Keratinocyte (primary cell): ENCODE results near the gene PIN1. TPM values are rescaled to one million over a fixed set of nuclear protein-coding genes. Genes with fewer than 3 reads are reported as not detected.
"Not testable (repeated sequence)": the region's sequence is repeated elsewhere in the genome, so short reads cannot be mapped to it uniquely, and the experiment has no call there.

Experiments
- DNase-seq: peaks from one replicate; pipeline ENCODE4 v3.0.0-alpha.2; 2011; ENCODE audit warnings: low read depth, missing footprints, low spot score
- FAIRE-seq: peaks from 2 replicates; lab custom pipeline; 2011; peaks lifted over from hg19 to GRCh38; lab: Jason Lieb, UNC
- H2AFZ ChIP-seq: 2 replicates; pipeline ENCODE4 v1.6.0; 2012; ENCODE audit warnings: low read length, control low read depth, inconsistent platforms; ENCODE audit not compliant: control insufficient read depth
- H3K27ac ChIP-seq: 2 replicates; pipeline ENCODE4 v1.5.1; 2011; ENCODE audit warnings: low read length; ENCODE audit not compliant: control insufficient read depth, insufficient read depth
- H3K27me3 ChIP-seq: 3 replicates; pipeline ENCODE4 v1.6.0; 2011; ENCODE audit warnings: low read length; ENCODE audit not compliant: control insufficient read depth, insufficient read depth; ENCODE audit errors: extremely low read depth
- H3K36me3 ChIP-seq, 2 experiments: 2 replicates in 1 of 2; 3 replicates in 1 of 2; pipeline ENCODE4 v1.5.1; 2011; ENCODE audit warnings: low read length in 2 of 2, mild to moderate bottlenecking in 1 of 2; ENCODE audit not compliant: control insufficient read depth in 2 of 2, insufficient read depth in 2 of 2; ENCODE audit errors: extremely low read depth in 1 of 2
- H3K4me1 ChIP-seq: 3 replicates; pipeline ENCODE4 v1.5.1; 2011; ENCODE audit warnings: low read length; ENCODE audit not compliant: control insufficient read depth, insufficient read depth; ENCODE audit errors: extremely low read depth
- H3K4me2 ChIP-seq: 3 replicates; pipeline ENCODE4 v1.6.0; 2011; ENCODE audit warnings: low read depth, low read length; ENCODE audit not compliant: control insufficient read depth, insufficient read depth; ENCODE audit errors: extremely low read depth
- H3K4me3 ChIP-seq, 3 experiments: fragments of 200-600 bp in 1 of 3; sonication (generic) in 1 of 3; 2 replicates in 2 of 3; 3 replicates in 1 of 3; pipeline ENCODE4 v1.5.1; 2011 to 2016; ENCODE audit warnings: low read length in 3 of 3, mild to moderate bottlenecking in 3 of 3, control low read depth in 2 of 3, inconsistent platforms in 1 of 3, low read depth in 1 of 3, mixed read lengths in 1 of 3, mixed run types in 1 of 3, moderate library complexity in 1 of 3; ENCODE audit not compliant: control insufficient read depth in 2 of 3, insufficient read depth in 2 of 3; ENCODE audit errors: extremely low read depth in 1 of 3
- H3K79me2 ChIP-seq: 2 replicates; pipeline ENCODE4 v1.6.0; 2012; ENCODE audit warnings: low read length; ENCODE audit not compliant: control insufficient read depth, insufficient read depth
- H3K9ac ChIP-seq: 3 replicates; pipeline ENCODE4 v1.6.0; 2011; ENCODE audit warnings: low read length; ENCODE audit not compliant: control insufficient read depth, insufficient read depth; ENCODE audit errors: extremely low read depth
- H3K9me1 ChIP-seq: 3 replicates; pipeline ENCODE4 v1.6.0; 2011; ENCODE audit warnings: low read length; ENCODE audit not compliant: control insufficient read depth, insufficient read depth; ENCODE audit errors: extremely low read depth
- H3K9me3 ChIP-seq: 2 replicates; pipeline ENCODE4 v1.5.1; 2012; ENCODE audit warnings: low read depth, low read length; ENCODE audit not compliant: control insufficient read depth
- H4K20me1 ChIP-seq: 3 replicates; pipeline ENCODE4 v1.6.0; 2011; ENCODE audit warnings: low read length; ENCODE audit not compliant: control insufficient read depth, insufficient read depth; ENCODE audit errors: extremely low read depth
- CTCF ChIP-seq, 3 experiments: IDR thresholded peaks in 1 of 3; conservative IDR thresholded peaks in 1 of 3; optimal IDR thresholded peaks in 1 of 3; 2 replicates in 2 of 3; 3 replicates in 1 of 3; pipeline versions ENCODE3 to v1.5.1; 2011; ENCODE audit warnings: low read length in 3 of 3, mild to moderate bottlenecking in 3 of 3, moderate library complexity in 2 of 3, control low read depth in 1 of 3, inconsistent platforms in 1 of 3; ENCODE audit not compliant: insufficient read depth in 2 of 3; ENCODE audit errors: extremely low read depth in 1 of 3
- EZH2 ChIP-seq: IDR thresholded peaks from one replicate; pipeline ENCODE4 v1.6.1; 2012; ENCODE audit warnings: inconsistent platforms, mild to moderate bottlenecking, low read length, moderate library complexity
- dilution Hi-C: fragments of 300-500 bp; cut with MboI; formaldehyde crosslinking; loops from one replicate; pipeline ENCODE4 v1.7.0; 2020; ENCODE audit warnings: low sequenced_read_pairs; ENCODE audit not compliant: extremely low pct_ligation_motif_present
- polyA plus RNA-seq, 5 experiments: library from polyadenylated mRNA; depleted of rRNA in 3 of 5; stranded (reverse) in 3 of 5; stranded (forward) in 1 of 5; unstranded in 1 of 5; fragments of >200 nt; gene quantifications; 1 replicate in 1 of 5; 2 replicates in 3 of 5; 3 replicates in 1 of 5; pipeline versions ENCODE4 v1.2.1 to v1.2.3, GENCODE V29; 2011 to 2012; ENCODE audit warnings: missing spikeins in 2 of 5, low read depth in 1 of 5, low replicate concordance in 1 of 5

PIN1 gene
- polyA plus RNA-seq, 1 donor (not counting 4 experiments of a cell fraction or from before 2014, with no cell fraction given), result 39.8 TPM

GRCh38 chr19:9819596-9819909, 15.6 kb upstream of the PIN1 start:
- peak overlapping the region; percentile 10 for H3K27ac ChIP-seq
- FAIRE-seq, result no peak
- H4K20me1 ChIP-seq, result no peaks in the 10 kb centered on the region
- peak overlapping the region in 2 of 3 experiments; percentile 17 to 54 for H3K4me3 ChIP-seq
- no peaks in the 10 kb centered on the region for H3K9me3 ChIP-seq
- H3K9me1 ChIP-seq, result no peaks in the 10 kb centered on the region
- peaks cover 34% of the 10 kb centered on the region for H3K79me2 ChIP-seq
- no peaks in the 10 kb centered on the region for H3K27me3 ChIP-seq
- H3K36me3 ChIP-seq, result no peaks in the 10 kb centered on the region
- peak overlapping the region; percentile 64 for H3K4me2 ChIP-seq
- H2AFZ ChIP-seq, result peak overlapping the region; percentile 87
- DNase-seq, result no peak
- dilution Hi-C loops, result no loop called here
- no peak for TF ChIP-seq EZH2
- no peak for TF ChIP-seq CTCF (optimal IDR thresholded peaks at IDR 0.05 in 1 of 3, IDR thresholded peaks at IDR 0.05 in 1 of 3, conservative IDR thresholded peaks at IDR 0.05 in 1 of 3; ENCODE audit: extremely low read depth in 1 of 3, insufficient read depth in 2 of 3, low read length in 3 of 3)
- no peak overlapping the region for H3K9ac ChIP-seq
- peaks cover 15% of the 10 kb centered on the region for H3K4me1 ChIP-seq

- H3K36me3 ChIP-seq, H3K9ac ChIP-seq, H3K9me1 ChIP-seq, DNase-seq, H3K27me3 ChIP-seq, H3K4me3 ChIP-seq, H4K20me1 ChIP-seq, dilution Hi-C loops, H3K27ac ChIP-seq, FAIRE-seq, H3K9me3 ChIP-seq: not testable (repeated sequence)
- Histone ChIP-seq H3K79me2 (peaks cover 34% of the 10 kb centered on the region), H3K4me2 (peak overlapping the region; percentile 64), H2AFZ (peak overlapping the region; percentile 19), H3K4me1 (peaks cover 15% of the 10 kb centered on the region)
Observed at GRCh38 chr19:9820034-9820433, 15.1 kb upstream of the PIN1 start.

GRCh38 chr19:9823816-9824215, 11.3 kb upstream of the PIN1 start:
- H3K9me1 ChIP-seq, result no peaks in the 10 kb centered on the region
- TF ChIP-seq EZH2 (no peak), CTCF (optimal IDR thresholded peaks at IDR 0.05 in 1 of 3, IDR thresholded peaks at IDR 0.05 in 1 of 3, conservative IDR thresholded peaks at IDR 0.05 in 1 of 3; ENCODE audit: extremely low read depth in 1 of 3, insufficient read depth in 2 of 3, low read length in 3 of 3) (no peak)
- no peak for FAIRE-seq

More at GRCh38 chr19:9823816-9824215, 11.3 kb upstream of the PIN1 start:
- H3K9me3 ChIP-seq, result no peaks in the 10 kb centered on the region
- peaks cover 3% of the 10 kb centered on the region in 2 experiments for H3K36me3 ChIP-seq
- H3K79me2 ChIP-seq, result peaks cover 32% of the 10 kb centered on the region
- peaks cover 9% of the 10 kb centered on the region for H3K4me1 ChIP-seq
- dilution Hi-C loops, result no loop called here
- H3K27ac ChIP-seq, result no peak overlapping the region
- DNase-seq, result no peak
- no peak overlapping the region for H3K4me3 ChIP-seq
- no peak overlapping the region for H3K4me2 ChIP-seq
- no peaks in the 10 kb centered on the region for H3K27me3 ChIP-seq
- H4K20me1 ChIP-seq, result no peaks in the 10 kb centered on the region
- H3K9ac ChIP-seq, result no peak overlapping the region
- H2AFZ ChIP-seq, result no peak overlapping the region
